ENCODE measurements around the gene RUFY3.

RUFY3 gene

DNA sequence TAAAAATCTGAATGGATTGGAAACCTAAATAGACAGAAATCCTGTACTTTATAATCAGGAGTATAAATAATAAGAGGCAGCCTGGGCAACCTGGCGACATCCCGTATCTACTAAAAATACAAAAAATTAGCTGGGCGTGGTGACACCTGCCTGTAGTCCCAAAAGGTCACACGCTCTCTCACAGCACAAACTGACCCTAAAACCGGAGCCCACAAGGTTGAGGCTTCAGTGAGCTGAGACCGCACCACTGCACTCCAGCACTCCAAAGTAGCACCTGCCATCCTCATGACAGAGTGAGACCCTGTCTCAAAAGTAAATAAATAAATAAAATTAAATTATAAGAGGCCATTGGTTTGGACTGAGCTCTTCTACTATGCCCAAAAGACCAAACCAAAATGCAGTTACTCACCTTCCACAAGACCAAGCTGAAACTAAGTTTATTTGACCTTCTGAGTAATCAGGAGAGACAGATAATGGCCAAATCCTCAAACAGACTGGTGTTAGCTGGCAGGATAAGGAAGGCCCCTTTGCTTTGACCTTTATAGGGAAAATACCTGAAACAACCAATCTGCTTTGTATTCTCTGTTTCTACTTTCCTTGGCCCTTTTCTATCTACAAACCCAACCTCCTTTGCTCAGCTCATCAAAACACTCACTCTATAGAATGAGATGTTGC is 121.1 kb downstream of the RUFY3 start:
- no peak for DNase-seq

DNA sequence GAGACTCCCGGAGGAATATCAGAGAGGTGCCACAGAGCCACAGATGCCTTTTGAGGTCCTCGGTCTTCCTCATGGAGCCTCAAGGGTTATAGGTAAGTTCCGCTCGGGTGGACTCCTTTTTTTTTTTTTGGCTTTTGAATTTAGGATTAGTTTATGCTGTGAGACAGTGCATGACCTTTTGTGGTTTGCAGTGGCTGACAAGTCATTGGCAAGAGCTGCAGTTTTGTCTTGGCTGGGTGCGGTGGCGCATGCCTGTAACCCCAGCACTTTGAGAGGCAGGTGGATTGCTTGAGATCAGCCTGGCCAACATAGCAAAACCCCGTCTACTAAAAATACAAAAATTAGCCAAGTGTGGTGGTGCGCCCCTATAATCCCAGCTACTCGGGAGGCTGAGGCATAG is 122.4 kb downstream of the RUFY3 start:
- no peak for DNase-seq

GRCh38 chr4:70849291-70849690 is 127.5 kb downstream of the RUFY3 start:
- DNase-seq: no peak

DNA sequence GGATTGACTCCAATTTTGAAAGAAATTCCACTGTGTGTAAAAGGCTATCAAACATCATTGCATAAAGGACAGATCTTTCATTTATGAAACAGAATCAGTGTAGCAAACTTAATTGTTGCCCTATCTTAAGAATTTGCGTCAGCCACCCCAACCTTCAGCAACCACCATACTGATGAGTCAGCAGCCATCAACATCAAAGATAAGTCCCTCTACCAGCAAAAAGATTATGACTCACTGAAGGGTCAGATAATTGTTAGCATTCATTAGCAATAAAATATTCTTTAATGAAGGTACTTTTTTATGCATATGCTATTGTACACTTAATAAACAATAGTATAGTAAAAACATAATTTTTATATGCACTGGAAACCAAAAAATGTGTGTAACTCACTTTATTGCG is 133.7 kb downstream of the RUFY3 start:
- DNase-seq: no peak
